Suprapubic skin (tissue), 4 donors: Measurements from ENCODE around the gene NBL1. TPM values are rescaled to one million over a fixed set of nuclear protein-coding genes. Genes with fewer than 3 reads are reported as not detected.

ENCODE experiments used
- DNase-seq, 2 donors: peaks; one replicate each; pipeline ENCODE4 v3.0.0-alpha.2; 2019; ENCODE audit warnings: low spot score in 2 of 2
- H3K27ac ChIP-seq: fragments of 200-600 bp; sonication (generic); one replicate; pipeline ENCODE4 v1.5.1; 2019
- H3K27me3 ChIP-seq: fragments of 200-600 bp; sonication (generic); one replicate; pipeline ENCODE4 v1.5.1; 2019
- H3K36me3 ChIP-seq: fragments of 200-600 bp; sonication (generic); one replicate; pipeline ENCODE4 v1.5.1; 2019
- H3K4me1 ChIP-seq: fragments of 200-600 bp; sonication (generic); one replicate; pipeline ENCODE4 v1.5.1; 2019
- H3K4me3 ChIP-seq: fragments of 200-600 bp; sonication (generic); one replicate; pipeline ENCODE4 v1.5.1; 2019; ENCODE audit warnings: mild to moderate bottlenecking
- H3K9me3 ChIP-seq: fragments of 200-600 bp; sonication (generic); one replicate; pipeline ENCODE4 v1.5.1; 2019
- EP300 ChIP-seq: sonication (generic); formaldehyde crosslinking; IDR thresholded peaks from one replicate; pipeline ENCODE4 v1.6.1; 2017; ENCODE audit warnings: antibody characterized with exemption
- POLR2A ChIP-seq, 2 donors: fragments of 450-650 bp; IDR thresholded peaks; one replicate each; pipeline ENCODE4 v1.6.1; 2017; ENCODE audit warnings: antibody characterized with exemption in 2 of 2, mild to moderate bottlenecking in 2 of 2, moderate library complexity in 2 of 2
- POLR2AphosphoS5 ChIP-seq, 3 donors: sonication (generic); formaldehyde crosslinking; IDR thresholded peaks; one replicate each; pipeline ENCODE4 v1.6.1; 2017; ENCODE audit warnings: antibody characterized with exemption in 3 of 3
- WGBS: methylation state at CpG from one replicate; pipeline ENCODE4 v1.1.5; 2018; 5-methylcytosine and 5-hydroxymethylcytosine counted together
- total RNA-seq, 4 donors: library from RNA; depleted of rRNA; stranded (reverse); fragments of >200 nt; gene quantifications; one replicate each; pipeline ENCODE4 v1.1.0, GENCODE V29; 2016
- TF ChIP-seq, protein P1 (sequence below), 2 donors: fragments of 200-600 bp in 1 of 2; fragments of 450-650 bp in 1 of 2; sonication (generic) in 1 of 2; IDR thresholded peaks; one replicate each; pipeline ENCODE4 v1.5.1; 2016 to 2019; ENCODE audit warnings: antibody characterized with exemption in 2 of 2, mild to moderate bottlenecking in 1 of 2, moderate library complexity in 1 of 2

Gene NBL1
- total RNA-seq, 4 donors from 2014 or later: 144 to 197 (median 167) TPM

DNA sequence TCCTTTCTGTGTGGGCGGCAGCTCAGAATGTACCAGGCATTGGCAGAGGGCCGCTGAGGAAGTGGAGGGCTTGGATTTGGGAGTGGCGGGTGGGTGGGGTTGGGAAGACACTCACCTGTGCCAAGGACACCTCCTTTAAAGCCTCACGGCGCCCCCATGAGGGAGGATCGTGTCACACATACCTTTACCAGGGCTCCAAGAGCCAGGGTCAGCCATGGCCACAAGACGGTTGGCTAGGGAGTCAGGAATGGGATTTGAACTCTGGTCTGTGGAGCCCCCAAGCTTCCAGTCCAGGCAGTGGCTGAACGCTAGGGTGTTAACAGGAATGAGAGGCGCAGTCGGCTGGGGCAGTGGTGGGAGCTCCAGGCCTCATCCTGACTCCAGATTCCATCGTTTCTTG, 4.6 kb downstream of the NBL1 start:
- 30% methylated on average over 9 of the region's 11 CpGs for WGBS
- no peak for TF ChIP-seq POLR2A (IDR thresholded peaks at IDR 0.05)
- TF ChIP-seq, protein P1, sequence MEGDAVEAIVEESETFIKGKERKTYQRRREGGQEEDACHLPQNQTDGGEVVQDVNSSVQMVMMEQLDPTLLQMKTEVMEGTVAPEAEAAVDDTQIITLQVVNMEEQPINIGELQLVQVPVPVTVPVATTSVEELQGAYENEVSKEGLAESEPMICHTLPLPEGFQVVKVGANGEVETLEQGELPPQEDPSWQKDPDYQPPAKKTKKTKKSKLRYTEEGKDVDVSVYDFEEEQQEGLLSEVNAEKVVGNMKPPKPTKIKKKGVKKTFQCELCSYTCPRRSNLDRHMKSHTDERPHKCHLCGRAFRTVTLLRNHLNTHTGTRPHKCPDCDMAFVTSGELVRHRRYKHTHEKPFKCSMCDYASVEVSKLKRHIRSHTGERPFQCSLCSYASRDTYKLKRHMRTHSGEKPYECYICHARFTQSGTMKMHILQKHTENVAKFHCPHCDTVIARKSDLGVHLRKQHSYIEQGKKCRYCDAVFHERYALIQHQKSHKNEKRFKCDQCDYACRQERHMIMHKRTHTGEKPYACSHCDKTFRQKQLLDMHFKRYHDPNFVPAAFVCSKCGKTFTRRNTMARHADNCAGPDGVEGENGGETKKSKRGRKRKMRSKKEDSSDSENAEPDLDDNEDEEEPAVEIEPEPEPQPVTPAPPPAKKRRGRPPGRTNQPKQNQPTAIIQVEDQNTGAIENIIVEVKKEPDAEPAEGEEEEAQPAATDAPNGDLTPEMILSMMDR (IDR thresholded peaks at IDR 0.05): peak in 1 of 2 donors; percentile 26
- Histone ChIP-seq H3K9me3 (no peaks in the 10 kb centered on the region), H3K27ac (peak overlapping the region; percentile 95), H3K27me3 (no peaks in the 10 kb centered on the region), H3K4me1 (peaks cover 79% of the 10 kb centered on the region), H3K36me3 (no peaks in the 10 kb centered on the region), H3K4me3 (no peak overlapping the region)
- DNase-seq: no peak

DNA sequence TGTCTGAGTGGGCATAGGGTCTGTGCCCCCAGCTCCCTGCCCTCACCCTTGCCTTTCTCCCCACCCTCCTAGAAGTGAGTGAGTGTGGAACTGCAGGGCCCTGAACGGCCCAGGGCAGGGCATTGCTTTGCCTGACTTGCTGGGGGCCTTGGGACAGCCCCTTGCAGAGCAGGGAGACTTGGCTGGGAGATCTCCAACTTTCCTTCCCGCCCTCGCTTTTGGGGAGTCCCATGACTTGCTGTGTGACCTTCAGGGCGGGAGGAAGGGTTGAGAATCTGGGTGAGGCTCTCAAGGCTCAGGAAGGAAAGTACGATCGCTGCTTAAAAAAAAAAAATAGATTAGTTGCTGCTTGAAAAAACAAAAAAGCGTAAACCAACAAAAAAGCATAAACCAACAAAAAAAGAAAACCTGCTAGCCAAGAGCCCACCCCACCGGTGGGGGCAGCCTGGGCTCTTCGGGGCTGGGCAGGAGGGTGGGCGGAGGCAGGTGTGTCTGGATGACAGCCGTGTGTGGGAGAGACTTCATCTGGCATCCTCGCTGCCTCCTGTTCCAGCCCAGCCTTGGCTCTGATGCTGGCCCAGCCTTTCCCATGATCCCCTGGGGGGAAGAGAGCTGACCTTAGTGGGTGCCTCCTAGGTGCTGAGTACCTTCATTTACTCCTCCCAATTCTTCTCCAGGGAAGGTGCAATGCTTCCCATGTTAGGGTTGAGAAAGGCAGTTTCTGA, 6.5 kb downstream of the NBL1 start:
- TF ChIP-seq POLR2A (IDR thresholded peaks at IDR 0.05) (no peak), EP300 (no peak), POLR2AphosphoS5 (IDR thresholded peaks at IDR 0.05) (no peak)
- TF ChIP-seq, protein P1 (IDR thresholded peaks at IDR 0.05): no peak
- Histone ChIP-seq H3K27ac (peak overlapping the region; percentile 81), H3K27me3 (no peaks in the 10 kb centered on the region), H3K4me3 (peak overlapping the region; percentile 13), H3K36me3 (peaks cover 8% of the 10 kb centered on the region), H3K4me1 (peaks cover 84% of the 10 kb centered on the region), H3K9me3 (no peaks in the 10 kb centered on the region)
- no peak for DNase-seq
- 12% methylated on average over 12 of the region's 12 CpGs for WGBS

DNA sequence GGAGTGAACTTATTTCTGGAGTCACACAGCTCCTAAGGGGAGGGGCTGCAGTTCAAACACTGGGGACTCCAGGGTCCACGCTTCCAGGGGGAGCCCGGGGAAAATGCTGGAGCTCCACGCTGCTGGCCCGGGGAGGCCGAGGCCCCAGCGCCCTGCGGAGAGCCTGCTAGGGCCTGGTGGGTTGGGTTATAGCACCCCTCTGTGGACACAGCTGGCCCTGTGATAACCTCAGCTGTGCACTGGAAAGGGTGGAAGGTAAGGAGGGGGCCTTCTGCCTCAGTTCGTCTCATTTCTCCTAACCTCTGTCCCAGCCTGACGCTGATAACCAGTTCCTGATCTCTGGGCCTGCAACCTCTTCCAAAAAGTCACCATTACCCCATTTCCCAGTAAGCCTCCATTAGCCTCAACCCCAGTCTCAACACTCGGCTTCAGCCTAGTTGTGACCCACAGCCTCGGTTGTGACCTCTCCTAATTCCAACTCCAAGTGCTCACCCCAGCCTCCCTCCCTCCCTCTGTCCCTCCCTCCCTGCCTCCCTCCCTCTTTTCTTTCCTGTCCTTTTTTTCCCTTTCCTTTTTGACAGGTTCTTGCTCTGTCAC, 7.1 kb downstream of the NBL1 start:
- peak overlapping the region; percentile 81 for H3K27ac ChIP-seq
- TF ChIP-seq POLR2A (IDR thresholded peaks at IDR 0.05): no peak
- TF ChIP-seq EP300: no peak
- TF ChIP-seq, protein P1 (IDR thresholded peaks at IDR 0.05): peak; percentile 62 to 75
- TF ChIP-seq POLR2AphosphoS5 (IDR thresholded peaks at IDR 0.05): no peak
- peaks cover 77% of the 10 kb centered on the region for H3K4me1 ChIP-seq
- H3K36me3 ChIP-seq: peaks cover 12% of the 10 kb centered on the region
- DNase-seq: no peak
- H3K9me3 ChIP-seq: no peaks in the 10 kb centered on the region
- no peaks in the 10 kb centered on the region for H3K27me3 ChIP-seq
- H3K4me3 ChIP-seq: peak overlapping the region; percentile 13
- 13% methylated on average over 10 of the region's 11 CpGs for WGBS

DNA sequence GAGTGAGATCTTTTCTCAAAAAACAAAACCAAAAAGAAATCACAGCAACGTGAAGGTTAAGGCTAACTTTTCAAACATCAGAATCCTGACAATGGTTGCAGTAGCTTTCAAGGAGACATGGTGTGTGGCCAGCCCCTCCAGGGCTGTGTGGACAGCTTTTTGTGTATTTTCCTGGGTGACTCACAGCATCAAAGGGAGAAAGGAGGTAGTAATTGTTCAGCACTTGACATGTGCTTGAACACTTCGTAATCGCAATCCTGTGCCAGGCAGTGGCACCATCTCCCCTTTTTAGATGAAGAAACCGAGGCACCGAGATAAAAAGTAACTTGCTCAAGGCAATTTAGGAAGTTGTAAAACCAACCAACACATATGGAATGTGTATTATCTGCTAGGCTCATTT, 10.3 kb downstream of the NBL1 start:
- no peaks in the 10 kb centered on the region for H3K27me3 ChIP-seq
- no peak overlapping the region for H3K4me3 ChIP-seq
- TF ChIP-seq POLR2AphosphoS5 (IDR thresholded peaks at IDR 0.05): no peak
- no peak for TF ChIP-seq POLR2A (IDR thresholded peaks at IDR 0.05)
- TF ChIP-seq, protein P1 (IDR thresholded peaks at IDR 0.05): no peak
- TF ChIP-seq EP300: no peak
- no peak overlapping the region for H3K27ac ChIP-seq
- no peak for DNase-seq
- peaks cover 36% of the 10 kb centered on the region for H3K36me3 ChIP-seq
- peaks cover 46% of the 10 kb centered on the region for H3K4me1 ChIP-seq
- 82% methylated on average over 5 of the region's 5 CpGs for WGBS
- H3K9me3 ChIP-seq: no peaks in the 10 kb centered on the region

DNA sequence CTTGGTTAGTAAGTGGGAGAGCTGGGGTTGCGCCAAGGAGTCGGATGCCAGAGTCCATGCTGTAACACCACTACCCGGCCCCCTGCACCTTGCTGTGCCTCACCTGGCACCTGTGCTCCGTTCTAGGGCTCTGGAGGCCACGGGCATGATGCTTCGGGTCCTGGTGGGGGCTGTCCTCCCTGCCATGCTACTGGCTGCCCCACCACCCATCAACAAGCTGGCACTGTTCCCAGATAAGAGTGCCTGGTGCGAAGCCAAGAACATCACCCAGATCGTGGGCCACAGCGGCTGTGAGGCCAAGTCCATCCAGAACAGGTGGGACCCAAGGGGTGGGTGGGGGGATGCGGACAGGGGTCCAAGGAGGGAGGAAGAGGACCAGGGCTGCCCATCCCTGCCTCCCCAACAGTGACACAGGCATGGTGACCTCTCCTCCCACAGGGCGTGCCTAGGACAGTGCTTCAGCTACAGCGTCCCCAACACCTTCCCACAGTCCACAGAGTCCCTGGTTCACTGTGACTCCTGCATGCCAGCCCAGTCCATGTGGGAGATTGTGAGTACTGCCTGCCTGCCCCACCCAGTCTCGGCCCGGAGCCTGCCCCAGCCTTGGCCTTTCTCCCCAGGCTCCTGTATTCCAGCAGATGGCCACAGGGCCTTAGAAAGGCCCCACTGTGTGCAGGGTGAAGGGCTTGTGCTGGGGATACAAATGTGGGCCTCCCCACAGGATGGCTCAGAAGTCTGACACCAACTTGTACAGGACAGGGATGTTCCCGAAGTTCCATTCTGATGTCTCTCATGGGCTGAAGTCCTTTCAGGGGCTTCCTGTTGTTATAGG, 11.0 kb downstream of the NBL1 start:
- WGBS: 74% methylated on average over 12 of the region's 15 CpGs
- no peak for TF ChIP-seq EP300
- TF ChIP-seq, protein P1 (IDR thresholded peaks at IDR 0.05): no peak
- no peak for TF ChIP-seq POLR2AphosphoS5 (IDR thresholded peaks at IDR 0.05)
- TF ChIP-seq POLR2A (IDR thresholded peaks at IDR 0.05): no peak
- H3K27ac ChIP-seq: no peak overlapping the region

More for the DNA sequence above, 11.0 kb downstream of the NBL1 start:
- no peak for DNase-seq
- Histone ChIP-seq H3K4me1 (peaks cover 41% of the 10 kb centered on the region), H3K36me3 (peaks cover 36% of the 10 kb centered on the region), H3K9me3 (no peaks in the 10 kb centered on the region), H3K27me3 (no peaks in the 10 kb centered on the region), H3K4me3 (no peak overlapping the region)
